BJ (cell line): ENCODE data around the gene EFNA5. TPM values are rescaled to one million over a fixed set of nuclear protein-coding genes. Genes with fewer than 3 reads are reported as not detected.

Source experiments
- CTCF ChIA-PET: fragments of 350-600 bp; formaldehyde crosslinking; extraction: SDS; loops from one replicate; lab custom pipeline; 2021; ENCODE audit warnings: antibody characterized with exemption, inconsistent platforms; lab: Yijun Ruan, JAX
- POLR2A ChIA-PET: fragments of 300-600 bp; sonication (Branson Sonifier 250); formaldehyde crosslinking; extraction: SDS; loops from one replicate; lab custom pipeline; 2021; ENCODE audit warnings: antibody characterized with exemption; lab: Charles Lee
- DNase-seq: peaks from one replicate; pipeline ENCODE4 v3.0.0-alpha.2; 2011; ENCODE audit warnings: low read depth
- H3K27me3 ChIP-seq: 2 replicates; pipeline ENCODE4 v1.6.0; 2011; ENCODE audit warnings: low read length; ENCODE audit not compliant: control insufficient read depth, insufficient read depth
- H3K36me3 ChIP-seq: 2 replicates; pipeline ENCODE4 v1.5.1; 2011; ENCODE audit warnings: low read length; ENCODE audit not compliant: control insufficient read depth, insufficient read depth
- H3K4me3 ChIP-seq: 2 replicates; pipeline ENCODE4 v1.5.1; 2011; ENCODE audit warnings: low read depth, mild to moderate bottlenecking, control low read depth, low read length
- CTCF ChIP-seq: IDR thresholded peaks from 2 replicates; pipeline ENCODE4 v1.5.1; 2011; ENCODE audit warnings: low read depth, mild to moderate bottlenecking, control low read depth, inconsistent platforms, low read length, moderate library complexity; ENCODE audit not compliant: insufficient read depth
- polyA plus RNA-seq: library from polyadenylated mRNA; depleted of rRNA; stranded (reverse); fragments of >200 nt; gene quantifications from 2 replicates; pipeline ENCODE4 v1.2.3, GENCODE V29; 2011

EFNA5 gene
- polyA plus RNA-seq, 1 experiment: 0.67 TPM

- no peak for TF ChIP-seq CTCF
Measured at GRCh38 chr5:107655831-107656230, 14.9 kb downstream of the EFNA5 start.

GRCh38 chr5:107654827-107655226 lies 15.9 kb downstream of the EFNA5 start:
- H3K36me3 ChIP-seq: no peaks in the 10 kb centered on the region
- ChIA-PET CTCF (interaction anchor here (1.2 kb wide), 1 partner anchor 13 kb away, joined by 3 read pairs; no protein-coding TSS in a partner anchor), POLR2A (no interaction called here)
- no peak for DNase-seq
- no peak for TF ChIP-seq CTCF
- no peak overlapping the region for H3K4me3 ChIP-seq
- H3K27me3 ChIP-seq: no peaks in the 10 kb centered on the region

More at GRCh38 chr5:107655831-107656230, 14.9 kb downstream of the EFNA5 start:
- DNase-seq: no peak
- no peak overlapping the region for H3K4me3 ChIP-seq
- H3K27me3 ChIP-seq: no peaks in the 10 kb centered on the region
- ChIA-PET POLR2A (no interaction called here), CTCF (interaction anchor here (1.2 kb wide), 1 partner anchor 12 kb away, joined by 3 read pairs; no protein-coding TSS in a partner anchor)
- no peaks in the 10 kb centered on the region for H3K36me3 ChIP-seq

GRCh38 chr5:107653685-107654084 lies 17.1 kb downstream of the EFNA5 start:
- TF ChIP-seq CTCF: no peak
- CTCF ChIA-PET: no interaction called here
- Histone ChIP-seq H3K4me3 (no peak overlapping the region), H3K36me3 (no peaks in the 10 kb centered on the region), H3K27me3 (no peaks in the 10 kb centered on the region)
- no peak for DNase-seq
- POLR2A ChIA-PET: no interaction called here

- ChIA-PET POLR2A (no interaction called here), CTCF (interaction anchor here (0.8 kb wide), 1 partner anchor 8 kb away, joined by 3 read pairs; no protein-coding TSS in a partner anchor)
- TF ChIP-seq CTCF: no peak
- Histone ChIP-seq H3K4me3 (no peak overlapping the region), H3K36me3 (no peaks in the 10 kb centered on the region), H3K27me3 (no peaks in the 10 kb centered on the region)
- no peak for DNase-seq
Measured at GRCh38 chr5:107652839-107653607, 17.7 kb downstream of the EFNA5 start.

GRCh38 chr5:107652408-107652807 lies 18.3 kb downstream of the EFNA5 start:
- ChIA-PET CTCF (interaction anchor here (0.8 to 1.0 kb wide), 2 partner anchors 9 to 12 kb away, joined by 3 read pairs; no protein-coding TSS in a partner anchor), POLR2A (no interaction called here)
- H3K36me3 ChIP-seq: no peaks in the 10 kb centered on the region
- TF ChIP-seq CTCF: no peak
- no peak overlapping the region for H3K4me3 ChIP-seq
- DNase-seq: no peak
- H3K27me3 ChIP-seq: no peaks in the 10 kb centered on the region
